ENCODE measurements around the gene KRTAP20-1. TPM values are rescaled to one million over a fixed set of nuclear protein-coding genes. Genes with fewer than 3 reads are reported as not detected.

Gene KRTAP20-1
- total RNA-seq, 1 donor from 2014 or later = not detected

DNA sequence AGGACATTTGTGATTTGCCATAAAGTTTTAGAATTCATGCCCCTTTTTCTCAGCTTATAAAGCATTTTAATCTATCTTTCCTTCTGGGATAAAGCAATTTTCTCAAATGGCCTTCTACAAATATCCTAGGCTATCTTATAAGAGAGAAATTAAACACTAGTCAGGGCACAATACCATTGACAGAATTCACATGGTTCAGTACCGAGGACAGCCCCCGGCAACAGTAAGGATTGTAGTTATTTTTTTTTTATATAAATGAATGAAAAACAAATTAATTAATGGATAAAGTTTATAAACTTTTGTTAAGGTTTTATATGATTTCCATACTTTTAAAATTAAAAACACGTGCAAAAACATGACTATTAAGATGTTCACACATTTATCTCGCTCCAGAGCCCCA, 11.9 kb downstream of the KRTAP20-1 start:
- peaks cover 2% of the 10 kb centered on the region for H3K27me3 Mint-ChIP-seq (ENCODE audit: insufficient read depth, low read depth)

DNA sequence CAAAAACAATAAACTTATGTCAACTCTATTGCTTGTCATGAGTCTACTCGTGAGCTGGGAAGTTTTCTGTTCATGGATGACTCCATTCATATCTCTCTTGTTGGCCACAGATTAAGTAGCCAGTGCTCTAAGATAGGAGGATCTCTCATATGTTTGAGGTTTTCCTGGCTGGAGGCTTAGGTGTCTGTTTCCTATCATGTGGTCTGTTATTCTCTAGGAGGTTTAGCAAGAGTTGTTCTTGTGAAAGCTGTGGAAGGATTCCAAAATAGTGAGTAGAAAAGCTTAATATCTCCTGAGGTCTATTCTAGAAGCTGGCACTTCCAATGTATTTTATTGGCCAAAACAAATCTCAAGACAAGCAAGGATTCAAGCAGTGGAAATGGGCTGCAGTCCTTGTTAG, 13.0 kb downstream of the KRTAP20-1 start:
- Mint-ChIP-seq H3K9me3 (peaks cover 2% of the 10 kb centered on the region), H3K4me1 (no peaks in the 10 kb centered on the region), H3K4me3 (no peak overlapping the region), H3K36me3 (no peaks in the 10 kb centered on the region), H3K27ac (no peak overlapping the region), H3K27me3 (ENCODE audit: insufficient read depth, low read depth) (peaks cover 2% of the 10 kb centered on the region)
- Histone ChIP-seq H3K27ac (no peak overlapping the region), H3K79me2 (ENCODE audit: low read depth) (no peaks in the 10 kb centered on the region), H3K4me2 (no peak overlapping the region), H3F3A (ENCODE audit: low read depth) (no peaks in the 10 kb centered on the region), H3K4me1 (no peaks in the 10 kb centered on the region), H3K27me3 (no peaks in the 10 kb centered on the region), H3K4me3 (no peak overlapping the region), H4K20me1 (ENCODE audit: low read depth) (no peaks in the 10 kb centered on the region), H3K36me3 (no peaks in the 10 kb centered on the region), H3K9ac (no peak overlapping the region), H3K9me3 (ENCODE audit: low read depth) (peaks cover 3% of the 10 kb centered on the region), H2AFZ (replicated peaks) (no peak overlapping the region)
- DNase-seq (ENCODE audit: low spot score) = no peak
- TF ChIP-seq EZH2phosphoT487 (IDR thresholded peaks at IDR 0.05) = no peak
- no peak for TF ChIP-seq EZH2 (IDR thresholded peaks at IDR 0.05)
- TF ChIP-seq, protein P1, sequence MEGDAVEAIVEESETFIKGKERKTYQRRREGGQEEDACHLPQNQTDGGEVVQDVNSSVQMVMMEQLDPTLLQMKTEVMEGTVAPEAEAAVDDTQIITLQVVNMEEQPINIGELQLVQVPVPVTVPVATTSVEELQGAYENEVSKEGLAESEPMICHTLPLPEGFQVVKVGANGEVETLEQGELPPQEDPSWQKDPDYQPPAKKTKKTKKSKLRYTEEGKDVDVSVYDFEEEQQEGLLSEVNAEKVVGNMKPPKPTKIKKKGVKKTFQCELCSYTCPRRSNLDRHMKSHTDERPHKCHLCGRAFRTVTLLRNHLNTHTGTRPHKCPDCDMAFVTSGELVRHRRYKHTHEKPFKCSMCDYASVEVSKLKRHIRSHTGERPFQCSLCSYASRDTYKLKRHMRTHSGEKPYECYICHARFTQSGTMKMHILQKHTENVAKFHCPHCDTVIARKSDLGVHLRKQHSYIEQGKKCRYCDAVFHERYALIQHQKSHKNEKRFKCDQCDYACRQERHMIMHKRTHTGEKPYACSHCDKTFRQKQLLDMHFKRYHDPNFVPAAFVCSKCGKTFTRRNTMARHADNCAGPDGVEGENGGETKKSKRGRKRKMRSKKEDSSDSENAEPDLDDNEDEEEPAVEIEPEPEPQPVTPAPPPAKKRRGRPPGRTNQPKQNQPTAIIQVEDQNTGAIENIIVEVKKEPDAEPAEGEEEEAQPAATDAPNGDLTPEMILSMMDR (IDR thresholded peaks at IDR 0.05) = no peak

More for the DNA sequence above, 11.9 kb downstream of the KRTAP20-1 start:
- Histone ChIP-seq H2AFZ (replicated peaks) (no peak overlapping the region), H3K9ac (no peak overlapping the region), H3K4me1 (no peaks in the 10 kb centered on the region), H3K27ac (no peak overlapping the region), H4K20me1 (ENCODE audit: low read depth) (no peaks in the 10 kb centered on the region), H3F3A (ENCODE audit: low read depth) (no peaks in the 10 kb centered on the region), H3K9me3 (ENCODE audit: low read depth) (peaks cover 3% of the 10 kb centered on the region), H3K4me2 (no peak overlapping the region), H3K79me2 (ENCODE audit: low read depth) (no peaks in the 10 kb centered on the region), H3K27me3 (no peaks in the 10 kb centered on the region), H3K36me3 (no peaks in the 10 kb centered on the region), H3K4me3 (no peak overlapping the region)
- H3K4me3 Mint-ChIP-seq = no peak overlapping the region
- no peaks in the 10 kb centered on the region for H3K4me1 Mint-ChIP-seq
- TF ChIP-seq, protein P1 (IDR thresholded peaks at IDR 0.05) = no peak
- no peak for TF ChIP-seq EZH2 (IDR thresholded peaks at IDR 0.05)
- DNase-seq (ENCODE audit: low spot score) = no peak
- H3K36me3 Mint-ChIP-seq = no peaks in the 10 kb centered on the region
- no peak overlapping the region for H3K27ac Mint-ChIP-seq
- H3K9me3 Mint-ChIP-seq = peaks cover 3% of the 10 kb centered on the region

GRCh38 chr21:30634906-30635305, 18.7 kb downstream of the KRTAP20-1 start, which contains the start of gene KRTAP20-2:
TSS of gene KRTAP20-2 (plus strand) at chr21:30635206. CDS start at chr21:30635264, 58 bp downstream.
- Histone ChIP-seq H3K4me1 (no peaks in the 10 kb centered on the region), H4K20me1 (ENCODE audit: low read depth) (no peaks in the 10 kb centered on the region), H3F3A (ENCODE audit: low read depth) (no peaks in the 10 kb centered on the region), H3K9me3 (ENCODE audit: low read depth) (no peaks in the 10 kb centered on the region), H3K9ac (no peak within 1 kb of the TSS), H3K79me2 (ENCODE audit: low read depth) (no peaks in the 10 kb centered on the region), H3K4me2 (no peak within 1 kb of the TSS), H3K27ac (no peak within 1 kb of the TSS), H3K36me3 (no peaks in the 10 kb centered on the region), H3K27me3 (no peaks in the 10 kb centered on the region), H2AFZ (replicated peaks) (no peak within 1 kb of the TSS), H3K4me3 (no peak within 1 kb of the TSS)
- H3K27ac Mint-ChIP-seq = no peak within 1 kb of the TSS
- H3K36me3 Mint-ChIP-seq = no peaks in the 10 kb centered on the region
- H3K4me1 Mint-ChIP-seq = no peaks in the 10 kb centered on the region
- no peak for TF ChIP-seq EZH2phosphoT487 (IDR thresholded peaks at IDR 0.05)
- TF ChIP-seq, protein P1 (IDR thresholded peaks at IDR 0.05) = no peak
- no peak for TF ChIP-seq EZH2 (IDR thresholded peaks at IDR 0.05)
- DNase-seq (ENCODE audit: low spot score) = no peak
- peaks cover 2% of the 10 kb centered on the region for H3K27me3 Mint-ChIP-seq (ENCODE audit: insufficient read depth, low read depth)
- H3K4me3 Mint-ChIP-seq = no peak within 1 kb of the TSS
- no peaks in the 10 kb centered on the region for H3K9me3 Mint-ChIP-seq
